GM03348 (cell line): ENCODE results near the gene PASK.

Experiments used
- DNase-seq: peaks from one replicate; pipeline ENCODE4 v3.0.0; 2012; ENCODE audit warnings: low spot score

Gene PASK

DNA sequence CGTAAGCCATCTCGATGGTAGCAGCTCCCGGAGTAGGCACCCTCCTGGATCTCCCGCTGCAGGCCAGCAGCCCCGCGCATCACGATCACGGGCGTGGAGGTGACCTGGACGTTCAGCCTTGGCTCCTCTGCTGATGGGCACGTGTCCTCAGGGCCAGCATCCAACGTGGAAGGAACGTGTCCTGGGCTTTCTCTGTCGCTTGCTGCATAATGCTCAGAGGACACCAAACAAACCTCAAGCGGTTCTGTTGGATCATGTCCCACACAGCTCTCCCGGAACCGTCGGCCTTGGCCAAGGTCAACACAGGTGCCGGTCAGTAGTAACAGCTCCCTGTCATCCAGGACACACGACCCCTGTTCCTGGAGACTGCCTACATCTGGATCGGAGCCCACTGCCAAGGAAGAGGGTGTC lies 23.1 kb downstream of the PASK start:
- DNase-seq, result no peak

DNA sequence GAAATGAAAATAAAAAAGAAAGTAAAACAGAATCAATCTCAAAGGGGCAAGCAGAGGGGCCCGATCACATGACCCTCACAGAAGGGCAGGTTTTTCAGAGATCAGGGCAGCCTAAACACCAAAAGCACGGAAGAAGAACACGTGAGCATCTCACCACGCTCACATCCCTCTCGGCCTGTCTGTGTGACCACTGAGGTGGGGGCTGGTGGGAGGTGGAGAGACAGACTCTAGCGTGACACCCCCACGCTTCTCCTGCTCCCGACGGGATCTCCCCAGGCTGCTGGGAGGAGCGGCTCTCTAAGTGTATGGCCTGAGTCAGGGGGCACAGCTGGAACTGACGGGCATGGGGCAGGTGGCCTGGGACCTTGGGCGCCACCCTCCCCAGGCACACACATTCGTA lies 23.6 kb downstream of the PASK start:
- DNase-seq, result no peak

DNA sequence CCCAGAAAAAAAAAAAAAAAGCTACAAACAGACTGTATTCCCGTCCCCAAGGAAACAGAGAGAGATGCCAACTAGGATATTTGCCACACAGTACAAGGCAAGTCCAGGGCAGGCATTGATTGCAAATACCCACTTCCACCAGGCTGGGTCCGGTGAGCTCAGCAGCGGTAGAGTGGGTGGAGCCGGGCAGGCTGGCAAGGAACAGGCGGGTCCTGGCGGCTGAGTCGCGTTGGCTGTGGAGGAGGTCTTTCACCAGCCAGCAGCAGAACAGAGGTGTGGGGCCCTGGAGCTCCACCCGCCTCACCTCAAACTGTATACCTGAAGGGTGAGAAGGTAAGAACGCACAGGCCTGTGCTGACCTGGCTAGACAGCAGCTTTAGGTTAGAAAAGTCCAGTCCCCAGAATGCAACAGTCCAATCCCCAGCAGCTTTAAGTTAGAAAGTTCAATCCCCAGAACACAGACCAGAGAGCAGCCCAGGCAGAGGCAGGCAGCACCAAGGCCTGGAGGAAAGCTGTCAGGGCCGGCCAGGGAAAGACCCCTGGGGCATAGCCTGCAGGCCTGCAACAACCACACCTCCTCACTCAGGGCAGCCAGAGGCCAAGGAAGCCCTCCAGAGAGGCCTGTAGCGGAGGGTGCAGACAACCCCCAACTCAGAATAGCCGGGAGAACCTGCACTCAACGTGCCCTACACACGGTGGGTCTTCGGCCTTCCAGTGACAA lies 25.3 kb downstream of the PASK start:
- DNase-seq, result no peak

DNA sequence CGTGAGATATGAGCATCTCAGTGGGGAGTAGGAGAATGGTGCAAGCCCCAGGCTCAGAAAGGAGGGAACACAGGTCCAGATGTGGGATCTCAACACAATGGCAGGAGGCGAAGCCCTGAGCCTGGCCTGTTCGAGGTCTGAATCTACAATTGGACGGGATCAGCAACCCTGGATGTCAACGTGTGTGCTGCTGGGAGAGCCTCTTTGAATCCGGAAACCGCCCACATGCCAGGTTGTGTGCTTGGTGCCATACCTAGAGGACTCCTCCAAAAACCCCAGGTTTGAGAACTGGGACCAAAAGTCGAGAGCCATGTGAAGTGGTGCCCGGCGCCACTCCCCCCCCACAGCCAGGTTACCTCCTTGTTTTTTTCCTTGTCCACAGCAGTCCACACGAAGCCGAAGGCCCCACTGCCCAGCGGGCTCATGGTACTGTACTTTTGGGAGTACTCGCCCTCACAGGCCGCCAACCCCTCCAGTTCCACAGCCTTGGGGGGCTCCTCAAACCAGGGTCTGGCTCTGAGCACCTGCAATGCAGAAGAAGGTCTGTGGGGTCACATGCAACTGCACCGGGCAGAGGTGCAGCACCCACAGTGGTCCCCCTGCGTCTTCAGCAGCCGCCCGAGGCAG lies 26.8 kb downstream of the PASK start:
- no peak for DNase-seq

DNA sequence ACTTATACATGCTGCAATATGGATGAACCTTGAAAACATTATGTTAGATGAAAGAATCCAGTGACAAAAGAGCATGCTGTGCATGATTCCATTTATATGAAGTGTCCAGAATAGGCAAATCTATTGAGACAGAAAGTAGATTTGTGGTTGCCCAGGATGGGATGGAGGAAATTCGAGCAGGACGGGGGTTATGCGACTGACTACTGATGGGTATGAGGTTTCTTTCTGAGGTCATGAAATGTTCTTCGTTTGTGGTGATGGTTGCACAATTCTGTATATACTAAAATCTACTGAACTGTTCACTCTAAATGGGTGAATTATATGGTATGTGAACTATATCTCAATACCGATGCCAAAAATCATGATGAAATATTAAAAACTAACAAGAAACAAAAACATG lies 28.3 kb downstream of the PASK start:
- no peak for DNase-seq

DNA sequence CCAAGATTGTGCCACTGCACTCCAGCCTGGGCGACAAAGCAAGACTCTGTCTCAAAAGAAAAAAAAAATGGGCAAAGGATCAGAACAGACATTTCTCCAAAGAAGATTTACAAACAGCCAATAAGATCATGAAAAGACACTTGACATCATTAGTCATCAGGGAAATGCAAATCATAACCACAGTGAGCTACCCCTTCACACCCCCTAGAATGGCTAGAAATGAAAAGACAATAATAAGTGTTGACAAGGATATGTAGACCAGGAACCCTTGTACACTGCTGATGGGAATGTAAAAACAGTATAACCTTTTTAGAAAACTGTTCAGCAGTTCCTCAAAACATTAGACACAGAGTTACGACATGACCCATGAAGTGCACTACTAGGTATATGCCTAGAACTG lies 28.8 kb downstream of the PASK start:
- no peak for DNase-seq

DNA sequence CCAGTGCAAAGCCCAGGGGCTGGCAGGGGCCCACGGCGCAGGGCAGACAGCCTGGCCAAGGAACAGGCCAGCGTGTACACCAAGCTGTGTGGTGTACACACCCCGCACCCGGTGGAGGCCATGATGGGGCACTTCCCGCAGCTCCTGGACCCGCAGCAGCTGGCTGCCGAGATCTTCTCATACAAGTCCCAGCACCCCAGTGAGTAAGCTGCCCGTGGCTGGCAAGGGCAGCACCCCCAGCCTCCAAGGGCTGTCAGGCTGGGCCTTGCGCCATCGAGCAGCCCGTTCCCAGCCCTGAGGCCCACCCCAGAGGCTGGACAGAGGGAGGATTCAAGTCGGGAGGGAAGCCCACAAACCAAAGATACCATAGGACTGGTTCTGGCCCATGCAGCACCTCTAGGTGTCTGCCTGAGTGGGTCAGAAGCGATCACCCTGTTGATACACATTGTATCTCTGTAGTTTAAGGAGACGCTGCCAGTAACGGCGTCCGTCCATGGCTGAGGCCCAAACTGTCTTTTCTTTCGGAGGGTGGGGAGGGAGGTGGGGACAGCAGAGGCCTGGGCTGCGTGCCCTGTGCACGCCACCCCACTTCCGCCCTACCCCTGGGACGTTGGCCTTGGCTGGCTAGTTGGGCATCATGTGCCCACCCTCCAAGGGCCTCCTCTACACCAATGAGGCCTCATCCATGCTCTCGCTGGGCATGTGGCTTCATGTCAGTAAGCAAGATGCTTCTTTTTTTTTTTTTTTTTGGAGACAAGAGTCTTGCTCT lies 30.4 kb downstream of the PASK start:
- no peak for DNase-seq

DNA sequence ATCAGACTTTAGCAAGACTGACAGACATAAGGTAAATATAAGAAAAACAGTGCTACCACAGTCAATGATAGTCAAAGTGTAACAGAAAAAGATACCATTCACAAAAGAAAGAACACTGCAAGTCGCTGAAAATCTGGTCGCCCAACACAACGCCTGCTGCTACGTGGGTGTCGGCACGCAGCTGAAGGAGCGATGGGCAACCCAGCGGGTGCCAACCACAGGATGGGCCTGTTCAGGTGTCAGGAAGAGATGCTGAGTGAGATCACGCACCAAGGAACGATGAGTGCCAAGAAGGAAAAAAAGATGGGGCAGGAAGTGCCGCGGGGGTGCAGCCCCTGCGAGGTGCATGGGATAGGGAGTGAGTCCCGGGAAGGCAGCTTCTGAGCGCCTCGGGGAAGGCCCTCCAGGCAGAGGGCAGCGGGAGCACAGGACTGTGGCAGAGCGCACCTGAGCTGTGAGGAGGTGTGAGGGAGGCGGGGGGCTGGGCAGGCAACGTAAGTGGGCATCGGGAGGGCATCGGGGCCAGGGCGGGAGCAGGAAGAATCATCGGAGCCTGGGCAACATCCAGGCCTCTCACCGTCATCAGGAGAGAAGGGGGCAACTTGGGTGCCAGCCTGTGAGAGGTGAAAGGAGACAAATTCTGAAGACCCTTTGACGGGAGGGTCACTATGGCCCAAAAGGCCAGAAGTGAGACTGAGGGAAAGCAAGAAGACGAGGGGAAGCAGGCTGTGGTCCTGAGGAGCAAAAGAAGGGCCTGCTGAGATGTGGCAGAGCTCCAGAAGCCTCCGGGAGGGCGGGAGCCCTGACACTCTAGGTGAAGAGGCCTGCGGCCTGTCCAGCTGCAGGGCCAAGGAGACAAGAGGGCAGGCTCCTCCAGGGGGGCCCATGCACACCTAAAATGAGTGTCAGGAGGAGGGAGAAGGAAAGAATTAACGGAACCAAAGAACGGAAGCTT lies 32.4 kb downstream of the PASK start:
- no peak for DNase-seq

DNA sequence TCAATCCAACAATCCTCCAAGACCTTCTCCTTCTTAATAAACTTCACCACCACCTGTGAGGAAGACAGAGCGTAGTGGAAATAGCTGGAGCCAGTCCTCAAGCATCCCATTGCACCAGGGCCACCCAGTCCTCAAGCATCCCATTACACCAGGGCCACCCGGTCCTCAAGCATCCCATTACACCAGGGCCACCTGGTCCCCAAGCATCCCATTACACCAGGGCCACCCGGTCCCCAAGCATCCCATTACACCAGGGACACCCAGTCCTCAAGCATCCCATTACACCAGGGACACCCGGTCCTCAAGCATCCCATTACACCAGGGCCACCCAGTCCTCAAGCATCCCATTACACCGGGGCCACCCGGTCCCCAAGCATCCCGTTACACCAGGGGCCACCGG lies 33.9 kb downstream of the PASK start:
- no peak for DNase-seq

DNA sequence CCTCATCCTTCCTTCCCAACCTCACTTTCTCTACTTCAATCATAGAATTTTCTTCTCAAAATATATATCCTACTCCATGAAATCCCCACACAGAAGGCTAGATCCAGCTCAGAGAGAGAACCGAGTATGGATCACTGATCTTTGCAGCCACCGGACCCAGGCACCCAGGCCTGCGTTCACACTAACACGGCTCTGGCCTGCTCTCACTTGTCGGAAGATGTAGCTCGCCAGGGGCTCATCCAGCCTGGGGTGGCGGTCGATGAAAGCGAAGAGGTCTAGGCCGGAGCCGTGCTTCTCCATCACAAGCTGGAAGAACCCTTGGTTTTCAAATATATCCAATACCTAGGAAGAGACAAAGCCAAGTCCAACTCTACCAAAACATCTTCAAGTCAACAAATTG lies 34.4 kb downstream of the PASK start:
- DNase-seq, result no peak

DNA sequence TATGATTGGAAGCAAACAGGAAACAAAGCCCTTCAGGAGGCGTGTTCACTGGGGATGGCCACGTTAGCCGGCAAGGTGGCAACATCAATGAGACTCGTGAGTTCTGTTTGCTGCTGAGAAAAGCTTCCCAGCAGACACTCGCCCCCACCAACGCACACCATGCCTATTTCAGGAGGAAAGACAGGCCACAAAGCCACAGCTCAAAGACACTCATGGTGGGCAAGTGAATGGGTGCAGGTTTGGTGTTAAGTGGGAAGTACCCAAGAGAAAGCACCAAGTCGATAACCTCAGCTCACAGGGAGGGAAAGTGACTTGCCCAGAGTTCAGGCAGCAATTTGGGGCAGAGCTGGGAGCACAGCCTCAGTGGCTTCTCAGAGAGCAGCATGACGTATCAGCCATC lies 36.7 kb downstream of the PASK start:
- DNase-seq, result no peak

DNA sequence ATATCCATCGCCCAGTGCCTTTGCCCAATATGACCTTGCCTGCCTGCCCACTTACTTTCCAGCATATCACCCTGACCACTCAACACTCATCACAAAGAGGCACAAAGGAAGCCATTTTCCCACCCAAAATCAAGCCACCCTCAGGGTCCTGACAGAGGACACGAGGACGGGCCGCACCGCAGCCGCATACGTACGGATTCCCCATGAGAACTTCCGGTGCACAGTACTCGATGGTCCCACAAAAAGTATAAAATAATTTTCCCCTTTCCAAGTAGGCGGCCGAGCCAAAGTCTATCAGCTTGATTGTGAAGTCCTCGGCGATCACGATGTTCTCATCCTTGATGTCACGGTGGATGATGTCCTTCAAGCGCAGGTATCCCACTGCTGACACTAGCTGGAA lies 37.2 kb downstream of the PASK start:
- DNase-seq, result no peak

DNA sequence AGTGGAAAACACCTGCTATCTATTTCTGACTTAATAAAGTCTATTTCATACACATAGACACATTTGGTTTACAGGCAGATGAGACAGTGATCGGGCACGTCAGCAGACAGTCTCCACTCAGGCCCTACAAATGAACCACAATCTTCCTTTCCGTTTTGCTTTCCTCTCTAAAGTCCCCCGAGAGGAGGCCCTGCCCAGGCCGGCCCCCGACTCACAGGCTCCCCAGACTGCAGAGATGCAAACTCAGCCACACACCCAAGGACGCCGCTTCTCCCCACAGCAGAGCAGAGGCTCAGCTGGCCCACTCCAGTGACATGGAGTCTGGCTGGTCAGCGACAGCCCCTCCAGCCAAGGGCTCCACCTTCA lies 37.8 kb downstream of the PASK start:
- DNase-seq, result no peak

DNA sequence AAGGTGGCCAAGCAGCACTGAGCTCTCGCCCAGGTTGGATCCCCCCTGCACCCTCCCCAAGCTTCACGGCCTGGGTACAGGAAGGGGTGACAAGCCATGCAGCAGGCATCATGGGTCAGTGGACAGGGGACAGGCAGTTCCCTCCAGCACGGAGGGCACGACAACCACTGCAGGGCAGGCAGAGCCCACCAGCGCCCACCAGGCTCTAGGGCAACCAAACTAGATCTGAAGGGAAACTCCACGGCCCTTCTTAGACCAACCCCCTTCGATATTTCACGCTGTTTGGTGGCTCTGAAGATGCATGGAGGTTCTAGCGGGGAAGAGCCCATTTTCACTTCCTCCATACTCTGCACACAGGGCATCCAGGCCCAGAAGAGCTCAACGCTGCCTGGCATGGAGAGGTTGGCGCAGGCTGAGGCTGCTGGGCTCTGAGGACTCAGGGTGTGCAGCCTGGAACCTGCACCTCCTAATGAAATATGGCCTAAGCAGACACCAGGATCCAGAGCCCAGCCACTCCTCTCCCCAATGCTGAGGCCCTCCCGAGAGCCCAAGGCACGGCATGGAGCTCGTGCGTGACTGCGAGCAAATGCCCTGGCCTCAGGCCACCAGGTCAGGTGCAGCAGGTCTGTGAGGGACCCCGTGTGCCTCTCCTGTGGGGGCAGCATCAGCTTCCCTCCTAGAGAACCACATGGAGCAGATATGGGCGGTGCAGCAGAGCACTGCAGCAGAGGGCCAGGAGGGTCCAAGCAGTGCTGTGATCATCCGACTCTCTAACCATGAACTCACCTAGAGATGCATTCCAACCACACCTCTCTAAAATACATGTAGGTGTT lies 38.4 kb downstream of the PASK start:
- DNase-seq, result no peak

DNA sequence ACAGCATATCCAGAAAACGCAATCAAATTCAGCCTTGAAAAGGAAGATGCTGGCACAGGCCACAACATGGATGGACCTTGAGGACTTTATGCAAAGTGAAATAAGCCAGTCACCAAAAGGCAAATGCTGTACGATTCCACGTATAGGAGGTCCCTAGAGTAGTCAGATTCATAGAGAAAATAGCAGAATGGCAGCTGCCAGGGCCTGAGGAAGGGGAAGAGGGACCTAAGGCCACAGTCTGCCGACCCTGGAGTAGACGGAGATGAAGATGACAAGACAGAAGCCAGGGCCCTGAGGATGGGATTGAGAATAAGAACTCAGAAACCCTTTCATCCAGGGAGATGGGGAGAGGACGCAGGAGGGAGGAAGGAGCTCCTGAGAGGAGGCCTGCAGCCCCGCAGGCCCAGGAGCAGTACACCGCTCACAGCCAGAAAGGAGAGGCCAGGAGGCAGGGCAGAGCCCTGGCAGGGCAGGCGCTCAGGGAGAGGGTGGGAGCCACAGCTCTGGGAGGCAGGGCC lies 39.1 kb downstream of the PASK start:
- DNase-seq, result no peak

DNA sequence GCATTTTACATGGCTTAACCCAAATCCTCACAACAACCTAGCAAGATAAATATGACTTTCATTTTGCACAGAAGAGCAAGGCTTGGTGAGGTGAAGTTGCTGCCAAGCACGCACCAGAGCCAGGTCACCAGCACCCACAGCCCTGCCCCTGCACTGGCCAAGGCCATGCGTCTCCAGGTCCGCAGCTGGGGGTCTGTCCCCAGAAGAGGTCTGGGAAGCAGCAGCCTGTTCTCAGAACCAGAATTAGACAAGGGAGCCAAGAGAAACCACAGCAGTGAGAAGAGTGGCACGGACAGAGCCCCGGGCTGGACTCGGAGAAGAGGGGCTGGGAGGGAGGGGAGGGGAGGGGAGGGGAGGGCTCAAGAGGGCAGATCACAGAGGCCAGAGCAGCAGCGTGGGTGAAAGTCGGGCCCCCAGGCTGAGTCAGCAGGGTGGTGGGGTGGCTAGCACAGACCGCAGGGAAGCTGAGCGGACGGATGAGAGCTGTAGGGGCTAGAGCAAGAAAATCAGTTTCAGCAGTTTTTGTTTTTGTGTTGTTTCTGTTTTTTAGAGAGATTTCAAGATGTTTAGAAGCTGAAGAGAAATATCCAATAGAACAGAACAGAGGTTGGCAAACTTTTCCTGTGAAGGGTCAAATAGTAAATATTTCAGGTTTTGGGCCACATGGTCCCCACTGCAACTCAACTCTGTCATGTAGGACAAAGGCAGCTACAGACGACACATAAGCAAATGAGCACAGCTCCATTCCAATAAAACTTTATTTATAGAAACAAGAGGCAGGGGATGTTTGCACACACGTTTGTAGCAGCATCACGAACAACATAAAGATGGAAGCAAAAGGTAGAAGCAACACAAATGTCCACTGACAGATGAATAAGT lies 39.8 kb downstream of the PASK start:
- no peak for DNase-seq

DNA sequence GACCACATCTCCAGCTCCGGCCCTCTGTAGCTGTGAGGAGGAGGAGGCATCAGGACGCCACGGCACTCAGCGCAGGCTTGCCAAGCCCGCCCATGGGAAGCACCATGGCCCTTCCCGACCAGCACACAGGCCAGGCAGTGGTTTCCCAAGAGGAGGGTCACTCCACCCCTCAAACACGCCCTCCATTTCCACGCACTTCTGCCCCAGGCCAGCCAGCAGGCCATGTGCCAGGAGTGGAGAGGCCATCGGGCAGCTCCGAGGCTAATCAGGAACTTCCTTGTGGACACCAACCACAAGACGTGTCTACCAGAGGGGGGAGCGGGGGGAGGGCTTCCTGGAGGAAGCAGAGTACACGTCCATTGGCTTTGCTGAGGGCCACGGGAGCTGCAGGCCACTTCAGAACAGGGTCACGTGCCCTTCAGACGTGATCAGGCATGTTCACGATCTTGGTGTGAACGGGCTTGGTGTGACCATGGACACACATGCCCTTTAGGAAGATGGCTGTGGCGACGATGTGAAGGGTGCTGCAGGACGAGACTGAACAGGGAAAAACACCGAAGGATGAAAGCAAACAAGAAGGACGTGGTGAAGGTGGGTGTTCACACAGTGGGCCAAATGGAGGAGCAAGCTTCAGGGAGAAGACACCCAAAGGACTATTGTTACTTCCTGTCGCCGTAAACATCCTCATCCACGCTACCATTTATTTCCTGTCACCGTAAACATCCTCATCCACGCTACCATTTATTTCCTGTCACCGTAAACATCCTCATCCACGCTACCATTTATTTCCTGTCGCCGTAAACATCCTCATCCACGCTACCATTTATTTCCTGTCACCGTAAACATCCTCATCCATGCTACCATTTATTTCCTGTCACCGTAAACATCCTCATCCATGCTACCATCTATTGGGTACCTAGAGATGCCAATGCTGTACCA lies 40.7 kb downstream of the PASK start:
- DNase-seq, result no peak

DNA sequence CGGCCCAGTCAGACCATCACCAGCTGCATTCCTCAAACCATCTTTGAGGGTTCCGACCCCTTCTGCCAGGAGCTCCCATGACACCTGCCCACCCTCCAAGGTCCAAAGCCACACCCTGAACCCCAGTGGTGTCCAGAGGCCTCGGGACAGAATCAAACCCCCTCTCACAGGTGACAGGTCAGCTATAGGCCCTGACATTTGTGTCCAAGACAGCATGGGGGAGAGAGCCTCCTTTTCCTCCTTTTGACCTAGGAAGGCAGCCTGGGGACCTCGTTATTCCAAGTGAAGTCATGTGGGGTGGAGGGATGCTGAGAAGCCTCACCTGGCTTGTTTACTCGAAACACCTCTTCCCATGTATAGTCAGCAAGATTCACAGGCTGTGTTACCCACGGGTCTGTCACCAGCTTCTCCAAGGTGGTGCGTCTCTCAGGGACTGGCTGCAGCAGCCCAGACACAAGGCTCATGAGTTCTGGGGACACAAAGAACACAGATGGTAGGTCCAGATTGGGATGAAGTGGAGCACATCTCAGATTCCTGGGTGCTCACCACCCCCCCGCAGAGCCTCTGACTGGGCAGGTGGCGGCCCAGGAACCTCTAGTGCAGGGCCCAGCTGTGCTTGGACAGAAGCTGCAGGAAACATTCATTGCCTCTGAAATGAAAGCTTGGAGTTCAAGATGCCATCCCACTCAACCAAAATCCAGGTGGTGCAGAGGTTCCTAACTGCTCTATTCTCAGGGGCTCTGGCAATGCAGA lies 42.1 kb downstream of the PASK start:
- no peak for DNase-seq
